Measurements from ENCODE around the gene POLE3. TPM values are rescaled to one million over a fixed set of nuclear protein-coding genes. Genes with fewer than 3 reads are reported as not detected.

POLE3 gene
- total and polyA plus RNA-seq, 2 experiments from 2014 or later = 36.5 to 45.5 TPM

DNA sequence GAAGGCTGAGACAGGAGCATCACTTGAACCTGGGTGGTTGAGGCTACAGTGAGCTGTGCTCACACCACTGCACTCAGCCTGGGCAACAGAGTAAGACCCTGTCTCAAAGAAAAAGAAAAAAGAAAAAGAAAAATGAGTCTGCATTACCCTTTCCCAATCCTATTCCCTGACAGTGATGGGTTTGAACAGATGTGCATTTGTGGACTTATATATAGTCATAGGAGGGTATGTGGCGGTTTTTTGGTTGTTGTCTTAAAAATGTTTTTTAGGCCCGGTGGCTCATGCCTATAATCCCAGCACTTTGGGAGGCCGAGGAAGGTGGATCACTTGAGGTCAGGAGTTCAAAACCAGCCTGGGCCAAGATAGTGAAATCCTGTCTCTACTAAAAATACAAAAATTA is 47.1 kb downstream of the POLE3 start:
- no peak overlapping the region for H3K4me3 ChIP-seq
- no peaks in the 10 kb centered on the region for H3K9me3 ChIP-seq (ENCODE audit: low read depth)
- H3K4me1 ChIP-seq (ENCODE audit: low read depth) = no peaks in the 10 kb centered on the region
- no peak for DNase-seq (ENCODE audit: low read depth in 1 of 2, low spot score in 1 of 2)
- no peak overlapping the region for H3K27ac ChIP-seq
- TF ChIP-seq, protein P1, sequence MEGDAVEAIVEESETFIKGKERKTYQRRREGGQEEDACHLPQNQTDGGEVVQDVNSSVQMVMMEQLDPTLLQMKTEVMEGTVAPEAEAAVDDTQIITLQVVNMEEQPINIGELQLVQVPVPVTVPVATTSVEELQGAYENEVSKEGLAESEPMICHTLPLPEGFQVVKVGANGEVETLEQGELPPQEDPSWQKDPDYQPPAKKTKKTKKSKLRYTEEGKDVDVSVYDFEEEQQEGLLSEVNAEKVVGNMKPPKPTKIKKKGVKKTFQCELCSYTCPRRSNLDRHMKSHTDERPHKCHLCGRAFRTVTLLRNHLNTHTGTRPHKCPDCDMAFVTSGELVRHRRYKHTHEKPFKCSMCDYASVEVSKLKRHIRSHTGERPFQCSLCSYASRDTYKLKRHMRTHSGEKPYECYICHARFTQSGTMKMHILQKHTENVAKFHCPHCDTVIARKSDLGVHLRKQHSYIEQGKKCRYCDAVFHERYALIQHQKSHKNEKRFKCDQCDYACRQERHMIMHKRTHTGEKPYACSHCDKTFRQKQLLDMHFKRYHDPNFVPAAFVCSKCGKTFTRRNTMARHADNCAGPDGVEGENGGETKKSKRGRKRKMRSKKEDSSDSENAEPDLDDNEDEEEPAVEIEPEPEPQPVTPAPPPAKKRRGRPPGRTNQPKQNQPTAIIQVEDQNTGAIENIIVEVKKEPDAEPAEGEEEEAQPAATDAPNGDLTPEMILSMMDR (IDR thresholded peaks at IDR 0.05; ENCODE audit: low read depth, low read length) = no peak
- no peaks in the 10 kb centered on the region for H3K27me3 ChIP-seq
- no peaks in the 10 kb centered on the region for H3K36me3 ChIP-seq

DNA sequence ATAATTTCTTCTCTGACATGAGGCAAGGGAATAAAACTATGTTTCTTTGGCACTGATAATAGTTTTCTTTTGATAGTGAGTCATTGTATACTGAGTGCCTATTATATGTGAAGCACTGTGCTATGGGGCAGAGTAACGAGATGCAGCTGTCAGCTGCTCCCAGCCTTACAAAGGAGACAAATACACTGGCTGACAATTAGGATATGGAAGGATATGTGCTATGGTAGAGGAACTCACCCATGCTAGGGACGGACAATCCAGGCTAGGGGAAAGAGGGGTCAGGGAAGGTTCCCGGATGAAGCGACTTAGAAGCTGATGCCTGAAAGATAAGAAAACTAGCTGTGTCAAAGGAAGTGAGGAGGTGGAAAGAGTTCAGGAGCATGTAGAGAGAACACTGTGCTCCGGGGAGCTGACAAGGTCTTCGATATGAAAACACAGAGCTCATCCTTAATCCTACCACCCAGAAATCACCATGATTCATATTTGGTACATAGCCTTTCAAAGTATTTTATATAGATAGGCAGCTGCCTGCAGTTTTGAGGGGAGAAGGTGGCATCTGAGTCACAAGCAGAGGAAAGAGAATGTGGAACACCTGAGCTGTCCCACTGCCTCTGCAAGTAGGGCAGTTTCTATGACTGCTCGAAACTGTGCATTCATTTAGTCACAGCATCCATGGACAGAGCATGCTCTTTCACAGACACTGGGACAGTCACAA is 49.0 kb downstream of the POLE3 start:
- peak in 1 of 2 donors; percentile 54 for DNase-seq (ENCODE audit: low read depth in 1 of 2, low spot score in 1 of 2)
- H3K36me3 ChIP-seq = no peaks in the 10 kb centered on the region
- no peak overlapping the region for H3K4me3 ChIP-seq
- no peaks in the 10 kb centered on the region for H3K4me1 ChIP-seq (ENCODE audit: low read depth)
- TF ChIP-seq, protein P1 (IDR thresholded peaks at IDR 0.05; ENCODE audit: low read depth, low read length) = no peak
- no peak overlapping the region for H3K27ac ChIP-seq
- no peaks in the 10 kb centered on the region for H3K9me3 ChIP-seq (ENCODE audit: low read depth)
- no peaks in the 10 kb centered on the region for H3K27me3 ChIP-seq

DNA sequence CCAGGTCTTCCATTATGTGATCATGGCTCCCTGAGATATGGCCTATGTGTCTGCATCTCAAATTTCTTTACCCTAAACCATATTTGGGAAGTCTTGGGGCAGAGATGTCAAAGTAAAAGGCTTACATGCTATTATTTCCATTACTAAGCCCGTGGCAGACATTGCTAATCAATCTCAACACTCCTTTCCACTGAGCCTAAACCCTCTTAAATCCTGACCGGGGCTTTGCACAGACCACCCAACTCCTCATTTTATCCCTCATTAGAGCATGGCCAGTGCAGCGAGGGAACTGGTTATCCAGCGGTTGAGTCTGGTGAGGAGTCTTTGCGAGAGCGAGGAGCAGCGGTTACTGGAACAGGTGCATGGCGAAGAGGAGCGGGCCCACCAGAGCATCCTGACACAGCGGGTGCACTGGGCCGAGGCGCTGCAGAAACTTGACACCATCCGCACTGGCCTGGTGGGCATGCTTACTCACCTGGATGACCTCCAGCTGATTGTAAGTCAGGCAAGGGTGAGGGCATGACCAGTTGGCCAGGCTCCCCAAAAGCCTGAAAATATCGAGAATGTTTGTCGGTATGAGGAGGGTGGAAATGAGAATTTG is 50.1 kb downstream of the POLE3 start:
- no peak overlapping the region for H3K27ac ChIP-seq
- H3K9me3 ChIP-seq (ENCODE audit: low read depth) = no peaks in the 10 kb centered on the region
- H3K27me3 ChIP-seq = no peaks in the 10 kb centered on the region
- no peaks in the 10 kb centered on the region for H3K4me1 ChIP-seq (ENCODE audit: low read depth)
- H3K36me3 ChIP-seq = no peaks in the 10 kb centered on the region
- DNase-seq (ENCODE audit: low read depth in 1 of 2, low spot score in 1 of 2) = no peak
- H3K4me3 ChIP-seq = no peak overlapping the region
- TF ChIP-seq, protein P1 (IDR thresholded peaks at IDR 0.05; ENCODE audit: low read depth, low read length) = no peak

DNA sequence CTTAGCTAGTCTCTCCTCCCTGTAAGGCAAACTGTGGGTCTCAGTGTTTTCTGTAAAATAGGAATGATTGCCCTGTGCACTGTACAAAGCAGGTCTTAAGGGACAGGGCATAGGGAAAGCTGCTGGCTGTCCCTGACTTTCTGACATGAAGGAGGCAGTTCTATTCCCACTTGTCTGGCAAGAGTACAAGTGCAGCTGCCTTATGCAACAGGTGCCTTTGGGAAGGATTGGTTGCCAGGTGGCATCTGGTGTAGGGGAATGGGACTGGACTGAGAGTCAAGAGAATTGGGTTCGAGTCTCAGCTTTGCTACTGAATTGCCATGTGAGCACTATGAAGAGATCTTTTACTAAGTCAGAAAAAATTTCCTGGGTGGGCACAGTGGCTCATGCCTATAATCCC is 51.1 kb downstream of the POLE3 start:
- no peaks in the 10 kb centered on the region for H3K27me3 ChIP-seq
- H3K36me3 ChIP-seq = no peaks in the 10 kb centered on the region
- DNase-seq (ENCODE audit: low read depth in 1 of 2, low spot score in 1 of 2) = no peak
- H3K4me1 ChIP-seq (ENCODE audit: low read depth) = no peaks in the 10 kb centered on the region
- TF ChIP-seq, protein P1 (IDR thresholded peaks at IDR 0.05; ENCODE audit: low read depth, low read length) = no peak
- no peaks in the 10 kb centered on the region for H3K9me3 ChIP-seq (ENCODE audit: low read depth)
- H3K4me3 ChIP-seq = no peak overlapping the region
- H3K27ac ChIP-seq = no peak overlapping the region

Other genes with a start within 250 kb of the POLE3 start
- 17.6 and 20.6 TPM in 2 replicates for gene FKBP15, start 189.4 kb downstream of the POLE3 start, total RNA-seq
- gene FKBP15, start 189.4 kb downstream of the POLE3 start, polyA plus RNA-seq = 10.9 and 15.7 TPM in 2 replicates
- 19.7 and 26.6 TPM in 2 replicates for gene SLC31A1, start 189.1 kb downstream of the POLE3 start, total RNA-seq
- gene SLC31A1, start 189.1 kb downstream of the POLE3 start, polyA plus RNA-seq = 27.8 and 32.6 TPM in 2 replicates
- gene CDC26, start 135.1 kb downstream of the POLE3 start, total RNA-seq = 29.7 and 33.9 TPM in 2 replicates
- gene CDC26, start 135.1 kb downstream of the POLE3 start, polyA plus RNA-seq = 50.0 and 60.7 TPM in 2 replicates
- gene PRPF4, start 135.0 kb downstream of the POLE3 start, total RNA-seq = 20.6 and 21.1 TPM in 2 replicates
- 26.7 and 30.6 TPM in 2 replicates for gene PRPF4, start 135.0 kb downstream of the POLE3 start, polyA plus RNA-seq
- gene RNF183, start 107.3 kb downstream of the POLE3 start, total RNA-seq = 0.06 and 0.53 TPM in 2 replicates
- 0.40 and 0.49 TPM in 2 replicates for gene RNF183, start 107.3 kb downstream of the POLE3 start, polyA plus RNA-seq
- gene WDR31, start 70.4 kb downstream of the POLE3 start, total RNA-seq = 2.2 and 4.1 TPM in 2 replicates
- 5.4 and 8.8 TPM in 2 replicates for gene WDR31, start 70.4 kb downstream of the POLE3 start, polyA plus RNA-seq
- gene BSPRY, start 61.1 kb downstream of the POLE3 start, total RNA-seq = 0.32 and 1.2 TPM in 2 replicates
- gene BSPRY, start 61.1 kb downstream of the POLE3 start, polyA plus RNA-seq = 0.93 and 2.1 TPM in 2 replicates
- gene HDHD3, start 33.7 kb downstream of the POLE3 start, total RNA-seq = 44.6 and 45.5 TPM in 2 replicates
- 28.4 and 32.1 TPM in 2 replicates for gene HDHD3, start 33.7 kb downstream of the POLE3 start, polyA plus RNA-seq
- gene ALAD, start 9.4 kb downstream of the POLE3 start, total RNA-seq = 16.6 and 19.1 TPM in 2 replicates
- 17.3 and 20.3 TPM in 2 replicates for gene ALAD, start 9.4 kb downstream of the POLE3 start, polyA plus RNA-seq
- 0.42 and 2.3 TPM in 2 replicates for gene C9orf43, start 72 bp upstream of the POLE3 start, total RNA-seq
- 1.4 TPM in 1 of 2 replicates, not detected in the other for gene C9orf43, start 72 bp upstream of the POLE3 start, polyA plus RNA-seq
- 102 and 126 TPM in 2 replicates for gene RGS3, start 53.1 kb upstream of the POLE3 start, total RNA-seq
- gene RGS3, start 53.1 kb upstream of the POLE3 start, polyA plus RNA-seq = 94.7 and 94.9 TPM in 2 replicates